ENCODE data around the gene RAD50.
"Not testable (repeated sequence)": the region's sequence is repeated elsewhere in the genome, so short reads cannot be mapped to it uniquely, and the experiment has no call there.

The RAD50 gene

DNA sequence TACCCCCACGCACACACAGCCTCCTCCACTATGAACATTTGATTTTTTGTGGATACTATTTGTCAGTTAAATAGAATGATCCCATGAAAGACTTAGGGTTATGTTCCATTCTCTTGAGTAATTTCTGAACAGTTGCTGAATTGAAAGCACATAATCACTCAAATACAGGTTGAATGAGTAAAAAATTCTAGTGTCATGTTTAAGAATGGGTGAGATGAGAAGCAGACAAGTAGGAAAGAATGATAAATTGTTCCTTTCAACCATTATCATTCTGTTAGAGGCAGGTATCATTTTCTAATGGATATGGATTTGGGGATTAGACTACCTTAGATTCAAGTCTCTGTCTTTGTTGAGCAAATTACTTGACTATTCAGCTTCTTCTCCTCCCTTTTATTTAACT lies 19.3 kb downstream of the RAD50 start:
- in situ Hi-C loops (cut with HindIII; ENCODE audit: low pct_unique_long_range_greater_than_20kb, low sequenced_read_pairs) = no loop called here
- DNase-seq (ENCODE audit: low read depth in 1 of 2, low spot score in 1 of 2) = no peak

DNA sequence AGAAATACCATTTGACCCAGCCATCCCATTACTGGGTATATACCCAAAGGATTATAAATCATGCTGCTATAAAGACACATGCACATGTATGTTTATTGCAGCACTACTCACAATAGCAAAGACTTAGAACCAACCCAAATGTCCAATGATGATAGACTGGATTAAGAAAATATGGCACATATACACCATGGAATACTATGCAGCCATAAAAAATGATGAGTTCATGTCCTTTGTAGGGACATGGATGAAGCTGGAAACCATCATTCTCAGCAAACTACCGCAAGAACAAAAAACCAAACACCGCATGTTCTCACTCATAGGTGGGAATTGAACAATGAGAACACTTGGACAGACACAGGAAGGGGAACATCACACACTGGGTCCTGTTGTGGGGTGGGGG lies 27.8 kb downstream of the RAD50 start:
- in situ Hi-C loops (cut with HindIII; ENCODE audit: low pct_unique_long_range_greater_than_20kb, low sequenced_read_pairs); DNase-seq (ENCODE audit: low read depth in 1 of 2, low spot score in 1 of 2): not testable (repeated sequence)

More for the DNA sequence above, 19.3 kb downstream of the RAD50 start:
- TF ChIP-seq JUND (IDR thresholded peaks at IDR 0.05; ENCODE audit: low read depth) = no peak

DNA sequence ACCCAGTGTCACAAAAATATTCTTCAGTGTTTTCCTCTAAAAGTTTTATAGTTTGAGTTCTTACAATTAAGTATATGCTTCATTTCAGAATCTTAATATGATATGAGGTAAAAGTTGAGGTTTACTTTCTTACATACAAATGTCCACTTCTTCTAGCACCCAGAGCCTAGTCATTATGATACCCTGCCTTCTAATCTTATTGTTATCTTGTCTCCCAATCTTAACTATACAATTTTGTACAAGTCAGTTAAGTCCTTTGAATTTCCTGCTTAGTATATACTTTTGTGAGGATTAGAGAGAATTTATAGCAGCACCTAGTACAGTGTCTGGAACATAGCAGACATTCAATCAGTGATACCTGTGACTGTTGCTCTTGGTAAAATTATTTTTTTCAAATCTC lies 29.3 kb downstream of the RAD50 start:
- no peak for DNase-seq (ENCODE audit: low read depth in 1 of 2, low spot score in 1 of 2)
- no peak for TF ChIP-seq JUND (IDR thresholded peaks at IDR 0.05; ENCODE audit: low read depth)
- in situ Hi-C loops (cut with HindIII; ENCODE audit: low pct_unique_long_range_greater_than_20kb, low sequenced_read_pairs) = no loop called here

DNA sequence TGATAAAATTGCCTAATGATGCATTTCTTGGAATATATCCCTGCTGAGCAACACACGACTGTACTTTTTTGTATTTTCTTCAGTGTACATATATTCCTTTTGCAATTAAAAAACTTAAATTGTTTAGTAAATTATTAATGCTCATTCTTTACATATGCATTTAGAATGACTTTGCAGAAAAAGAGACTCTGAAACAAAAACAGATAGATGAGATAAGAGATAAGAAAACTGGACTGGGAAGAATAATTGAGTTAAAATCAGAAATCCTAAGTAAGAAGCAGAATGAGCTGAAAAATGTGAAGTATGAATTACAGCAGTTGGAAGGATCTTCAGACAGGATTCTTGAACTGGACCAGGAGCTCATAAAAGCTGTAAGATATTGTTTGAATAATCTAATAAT lies 32.7 kb downstream of the RAD50 start:
- in situ Hi-C loops (cut with HindIII; ENCODE audit: low pct_unique_long_range_greater_than_20kb, low sequenced_read_pairs) = no loop called here
- DNase-seq (ENCODE audit: low read depth in 1 of 2, low spot score in 1 of 2) = no peak
- TF ChIP-seq JUND (IDR thresholded peaks at IDR 0.05; ENCODE audit: low read depth) = no peak

DNA sequence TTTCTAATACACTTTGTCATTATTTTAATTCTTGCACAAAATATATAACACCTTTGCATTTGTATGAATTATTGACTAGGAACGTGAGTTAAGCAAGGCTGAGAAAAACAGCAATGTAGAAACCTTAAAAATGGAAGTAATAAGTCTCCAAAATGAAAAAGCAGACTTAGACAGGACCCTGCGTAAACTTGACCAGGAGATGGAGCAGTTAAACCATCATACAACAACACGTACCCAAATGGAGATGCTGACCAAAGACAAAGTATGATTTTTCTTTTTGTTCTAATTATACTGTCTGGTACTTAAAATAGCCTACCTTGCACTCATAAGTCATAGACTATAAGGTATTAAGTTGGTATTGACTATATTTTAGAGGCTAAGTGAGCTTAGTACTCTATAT lies 34.4 kb downstream of the RAD50 start:
- in situ Hi-C loops (cut with HindIII; ENCODE audit: low pct_unique_long_range_greater_than_20kb, low sequenced_read_pairs) = no loop called here
- DNase-seq (ENCODE audit: low read depth in 1 of 2, low spot score in 1 of 2) = peak in 1 of 2 experiments; percentile 18

DNA sequence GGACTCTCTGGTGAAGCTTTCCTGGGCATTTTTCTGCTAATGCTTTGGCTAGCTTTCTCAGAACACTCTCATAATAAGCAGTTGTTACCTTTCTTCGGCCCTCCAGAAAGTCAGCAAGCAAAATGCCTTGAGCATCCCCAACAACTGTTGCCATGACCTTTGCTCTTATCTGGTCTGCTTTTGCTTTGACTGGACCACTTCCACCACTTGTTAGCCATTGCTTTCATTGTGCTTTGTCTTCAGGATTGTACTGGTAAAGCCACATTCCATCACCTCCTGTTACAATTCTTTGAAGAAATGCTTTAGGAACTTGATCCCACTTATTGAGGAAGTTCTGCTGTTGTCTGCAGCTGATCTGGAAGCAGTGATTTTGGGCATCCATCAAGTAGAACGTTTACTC lies 35.7 kb downstream of the RAD50 start:
- in situ Hi-C loops (cut with HindIII; ENCODE audit: low pct_unique_long_range_greater_than_20kb, low sequenced_read_pairs) = no loop called here
- peak in 1 of 2 experiments; percentile 19 for DNase-seq (ENCODE audit: low read depth in 1 of 2, low spot score in 1 of 2)
- no peak for TF ChIP-seq JUND (IDR thresholded peaks at IDR 0.05; ENCODE audit: low read depth)

More for the DNA sequence above, 34.4 kb downstream of the RAD50 start:
- TF ChIP-seq JUND (IDR thresholded peaks at IDR 0.05; ENCODE audit: low read depth) = no peak

DNA sequence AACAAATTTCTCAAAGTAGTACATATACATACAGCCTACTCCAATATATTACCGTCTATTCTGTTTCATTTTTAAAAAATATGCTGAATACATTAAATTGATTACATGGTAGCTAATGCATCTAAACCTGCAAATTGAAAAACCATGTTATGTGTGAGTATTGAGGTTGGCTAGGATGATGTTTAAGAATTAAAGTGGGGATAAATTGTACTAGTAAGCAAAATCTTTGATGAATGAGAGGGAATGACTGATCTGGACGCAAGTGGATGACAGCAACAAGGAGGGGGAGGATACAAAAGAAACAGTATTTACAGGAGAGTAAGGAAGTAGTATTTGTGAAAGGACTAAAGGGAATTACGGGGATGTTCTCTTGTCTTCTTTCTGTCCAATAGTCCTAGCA lies 37.4 kb downstream of the RAD50 start:
- TF ChIP-seq JUND (IDR thresholded peaks at IDR 0.05; ENCODE audit: low read depth) = no peak
- no peak for DNase-seq (ENCODE audit: low read depth in 1 of 2, low spot score in 1 of 2)
- in situ Hi-C loops (cut with HindIII; ENCODE audit: low pct_unique_long_range_greater_than_20kb, low sequenced_read_pairs) = no loop called here

DNA sequence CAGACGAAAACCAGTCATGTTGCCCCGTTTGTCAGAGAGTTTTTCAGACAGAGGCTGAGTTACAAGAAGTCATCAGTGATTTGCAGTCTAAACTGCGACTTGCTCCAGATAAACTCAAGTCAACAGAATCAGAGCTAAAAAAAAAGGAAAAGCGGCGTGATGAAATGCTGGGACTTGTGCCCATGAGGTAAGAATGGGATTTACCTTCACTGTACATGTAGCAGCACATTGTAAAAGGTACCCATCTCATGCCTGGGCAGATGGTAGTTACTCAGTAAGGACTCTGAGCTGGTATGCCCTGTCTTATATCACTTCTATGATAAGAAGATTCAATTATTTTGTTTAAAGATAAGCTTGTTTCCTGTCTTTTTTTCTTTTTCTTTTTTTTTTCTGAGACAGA lies 38.8 kb downstream of the RAD50 start:
- no peak for TF ChIP-seq JUND (IDR thresholded peaks at IDR 0.05; ENCODE audit: low read depth)
- DNase-seq (ENCODE audit: low read depth in 1 of 2, low spot score in 1 of 2) = no peak
- in situ Hi-C loops (cut with HindIII; ENCODE audit: low pct_unique_long_range_greater_than_20kb, low sequenced_read_pairs) = no loop called here

DNA sequence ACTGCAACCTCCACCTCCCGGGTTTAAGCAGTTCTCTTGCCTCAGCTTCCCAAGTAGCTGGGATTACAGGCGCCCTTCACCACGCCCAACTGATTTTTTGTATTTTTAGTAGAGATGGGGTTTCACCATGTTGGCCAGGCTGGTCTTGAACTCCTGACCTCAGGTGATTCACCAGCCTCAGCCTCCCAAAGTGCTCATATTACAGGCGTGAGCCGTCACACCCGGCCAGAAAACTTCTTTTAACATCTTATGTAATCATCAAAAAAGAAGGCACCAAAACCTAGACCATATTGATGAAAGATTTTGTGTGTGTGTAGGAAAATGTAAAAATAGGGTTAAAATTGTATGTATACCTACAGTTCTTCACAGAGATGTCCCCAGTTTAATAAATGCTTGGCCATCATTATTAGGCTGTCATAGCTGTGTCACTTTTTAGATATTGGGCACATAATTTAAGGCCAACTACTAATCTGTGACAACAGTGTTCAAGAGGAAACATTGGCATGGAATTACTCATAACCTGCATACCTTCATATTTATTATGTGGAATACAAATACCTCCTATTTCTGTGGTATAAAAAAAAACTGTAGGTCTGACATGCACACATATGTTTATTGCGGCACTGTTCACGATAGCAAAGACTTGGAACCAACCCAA lies 44.4 kb downstream of the RAD50 start:
- in situ Hi-C loops (cut with HindIII; ENCODE audit: low pct_unique_long_range_greater_than_20kb, low sequenced_read_pairs) = no loop called here
- DNase-seq (ENCODE audit: low read depth in 1 of 2, low spot score in 1 of 2) = no peak
- no peak for TF ChIP-seq JUND (IDR thresholded peaks at IDR 0.05; ENCODE audit: low read depth)

DNA sequence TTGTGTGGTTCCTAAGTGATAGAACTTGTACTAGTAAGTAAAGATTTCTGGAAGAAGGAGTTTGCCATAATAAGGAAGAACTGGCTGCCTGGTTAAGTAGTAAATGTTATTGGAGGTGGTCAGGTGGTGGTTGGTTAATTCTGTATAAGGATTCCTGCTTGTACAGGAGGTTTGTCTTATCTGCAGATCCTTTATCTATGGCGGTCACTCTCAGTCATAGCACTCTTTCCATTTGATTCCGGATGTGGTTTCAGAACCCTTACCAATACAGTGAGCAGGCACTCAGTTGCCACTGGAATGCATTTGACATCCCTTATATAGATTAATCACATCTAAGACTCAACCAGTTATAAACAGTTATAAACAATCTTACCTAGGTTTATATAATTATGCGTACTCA lies 50.3 kb downstream of the RAD50 start:
- no peak for DNase-seq (ENCODE audit: low read depth in 1 of 2, low spot score in 1 of 2)
- no peak for TF ChIP-seq JUND (IDR thresholded peaks at IDR 0.05; ENCODE audit: low read depth)
- in situ Hi-C loops (cut with HindIII; ENCODE audit: low pct_unique_long_range_greater_than_20kb, low sequenced_read_pairs) = no loop called here

DNA sequence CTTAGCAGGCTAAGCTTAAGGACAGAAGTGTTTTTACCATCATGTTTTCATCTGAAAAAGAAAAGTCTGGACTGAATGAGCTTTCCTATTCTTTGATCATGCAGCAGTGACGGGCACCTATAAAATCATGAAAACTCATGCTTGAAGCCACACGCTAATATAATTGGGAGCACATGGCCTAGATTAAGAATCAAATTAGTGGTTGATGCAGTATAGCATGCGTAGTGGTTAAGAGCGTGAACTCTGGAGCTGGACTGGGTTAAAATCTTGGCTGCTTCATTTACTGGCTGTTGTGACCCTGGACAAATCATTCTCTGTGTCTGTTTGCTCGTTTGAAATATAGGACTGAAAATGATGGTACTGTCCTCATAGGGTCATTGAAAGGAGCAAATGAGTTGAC lies 51.3 kb downstream of the RAD50 start:
- TF ChIP-seq JUND (IDR thresholded peaks at IDR 0.05; ENCODE audit: low read depth) = no peak
- DNase-seq (ENCODE audit: low read depth in 1 of 2, low spot score in 1 of 2) = no peak
- in situ Hi-C loops (cut with HindIII; ENCODE audit: low pct_unique_long_range_greater_than_20kb, low sequenced_read_pairs) = no loop called here

DNA sequence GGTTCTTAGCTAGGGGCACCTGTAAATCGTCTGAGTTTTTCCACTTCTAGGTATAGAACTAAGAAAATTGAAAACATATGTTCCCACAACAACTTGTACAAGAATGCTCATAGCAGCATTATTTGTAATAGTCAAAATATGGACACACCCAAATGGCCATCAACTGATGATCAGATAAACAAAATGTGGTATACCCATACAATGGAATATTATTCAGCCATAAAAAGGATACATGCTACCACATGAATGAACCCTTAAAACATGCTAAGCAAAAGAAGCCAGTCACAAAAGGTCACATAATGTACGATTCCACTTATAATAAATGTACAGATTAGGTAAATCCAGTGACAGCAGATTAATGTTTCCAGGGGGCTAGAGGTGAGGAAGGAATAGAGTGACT lies 55.2 kb downstream of the RAD50 start:
- no peak for TF ChIP-seq JUND (IDR thresholded peaks at IDR 0.05; ENCODE audit: low read depth)
- in situ Hi-C loops (cut with HindIII; ENCODE audit: low pct_unique_long_range_greater_than_20kb, low sequenced_read_pairs) = no loop called here

DNA sequence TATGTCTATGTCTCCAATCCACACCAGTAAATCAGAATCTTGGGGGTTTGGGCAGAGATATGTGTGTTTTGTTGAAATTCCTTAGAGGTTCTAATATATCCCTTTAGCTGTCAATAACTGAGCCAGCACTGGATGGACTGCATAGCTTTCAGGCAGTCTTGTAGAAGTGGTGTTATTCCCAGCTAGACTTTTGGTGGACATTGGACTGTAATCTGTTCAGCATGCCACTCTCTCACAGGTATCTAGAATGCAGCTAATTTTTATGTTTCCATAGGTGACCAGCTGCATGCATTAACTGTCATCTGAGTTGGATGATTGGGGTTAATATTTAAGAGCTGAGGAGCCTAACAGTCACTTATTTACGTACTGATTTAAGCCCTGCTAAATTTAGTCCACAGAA lies 56.1 kb downstream of the RAD50 start:
- no peak for TF ChIP-seq JUND (IDR thresholded peaks at IDR 0.05; ENCODE audit: low read depth)
- in situ Hi-C loops (cut with HindIII; ENCODE audit: low pct_unique_long_range_greater_than_20kb, low sequenced_read_pairs) = no loop called here

More for the DNA sequence above, 55.2 kb downstream of the RAD50 start:
- no peak for DNase-seq (ENCODE audit: low read depth in 1 of 2, low spot score in 1 of 2)

DNA sequence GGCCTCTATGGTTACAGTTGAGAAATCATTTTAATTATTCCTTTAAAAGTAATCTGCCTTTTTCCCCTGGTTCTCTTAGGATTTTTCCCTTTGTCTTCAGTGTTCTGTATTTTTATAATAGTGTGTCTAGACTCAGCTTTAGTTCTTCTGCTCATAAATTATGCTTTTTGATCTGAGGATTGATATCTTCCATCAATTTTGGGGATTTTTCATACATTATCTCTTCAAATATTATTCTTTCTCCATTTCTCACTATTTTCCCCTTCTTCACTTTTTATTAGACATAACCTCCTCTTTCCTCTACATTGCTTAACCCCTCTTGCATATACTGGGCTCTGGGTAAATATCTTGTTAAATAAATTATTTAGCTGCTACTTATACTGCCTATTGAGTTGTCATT lies 64.9 kb downstream of the RAD50 start:
- in situ Hi-C loops (cut with HindIII; ENCODE audit: low pct_unique_long_range_greater_than_20kb, low sequenced_read_pairs) = no loop called here
- DNase-seq (ENCODE audit: low read depth in 1 of 2, low spot score in 1 of 2) = no peak
- TF ChIP-seq JUND (IDR thresholded peaks at IDR 0.05; ENCODE audit: low read depth) = no peak

More for the DNA sequence above, 56.1 kb downstream of the RAD50 start:
- DNase-seq (ENCODE audit: low read depth in 1 of 2, low spot score in 1 of 2) = no peak

All from T47D (cell line).